ENCODE measurements around the gene LRFN3.

DNA sequence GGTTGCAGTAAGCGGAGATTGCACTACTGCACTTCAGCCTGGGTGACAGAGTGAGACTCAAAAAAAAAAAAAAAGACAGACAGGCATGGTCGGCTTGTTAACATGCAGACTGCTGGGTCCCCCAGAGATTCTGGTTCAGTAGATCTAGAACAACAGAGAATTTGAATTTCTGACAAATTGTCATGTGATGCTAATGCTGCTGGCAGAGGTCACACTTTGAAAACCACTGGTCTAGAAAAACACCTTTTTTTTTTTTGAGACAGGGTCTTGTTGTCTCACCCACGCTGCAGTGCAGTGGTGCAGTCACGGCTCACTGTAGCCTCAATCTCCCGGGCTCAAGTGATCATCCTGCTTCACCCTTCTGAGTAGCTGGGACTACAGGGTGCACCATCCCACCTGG is 7.7 kb upstream of the LRFN3 start:
- TF ChIP-seq, protein P1, sequence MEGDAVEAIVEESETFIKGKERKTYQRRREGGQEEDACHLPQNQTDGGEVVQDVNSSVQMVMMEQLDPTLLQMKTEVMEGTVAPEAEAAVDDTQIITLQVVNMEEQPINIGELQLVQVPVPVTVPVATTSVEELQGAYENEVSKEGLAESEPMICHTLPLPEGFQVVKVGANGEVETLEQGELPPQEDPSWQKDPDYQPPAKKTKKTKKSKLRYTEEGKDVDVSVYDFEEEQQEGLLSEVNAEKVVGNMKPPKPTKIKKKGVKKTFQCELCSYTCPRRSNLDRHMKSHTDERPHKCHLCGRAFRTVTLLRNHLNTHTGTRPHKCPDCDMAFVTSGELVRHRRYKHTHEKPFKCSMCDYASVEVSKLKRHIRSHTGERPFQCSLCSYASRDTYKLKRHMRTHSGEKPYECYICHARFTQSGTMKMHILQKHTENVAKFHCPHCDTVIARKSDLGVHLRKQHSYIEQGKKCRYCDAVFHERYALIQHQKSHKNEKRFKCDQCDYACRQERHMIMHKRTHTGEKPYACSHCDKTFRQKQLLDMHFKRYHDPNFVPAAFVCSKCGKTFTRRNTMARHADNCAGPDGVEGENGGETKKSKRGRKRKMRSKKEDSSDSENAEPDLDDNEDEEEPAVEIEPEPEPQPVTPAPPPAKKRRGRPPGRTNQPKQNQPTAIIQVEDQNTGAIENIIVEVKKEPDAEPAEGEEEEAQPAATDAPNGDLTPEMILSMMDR (IDR thresholded peaks at IDR 0.05; ENCODE audit: borderline replicate concordance, extremely low read depth, low read length, poor library complexity, severe bottlenecking): no peak
- TF ChIP-seq EZH2 (IDR thresholded peaks at IDR 0.05; ENCODE audit: borderline replicate concordance, low read depth, low read length, severe bottlenecking): no peak

All from DND-41 (cell line).